ENCODE results near the gene OTUB2.

The OTUB2 gene

DNA sequence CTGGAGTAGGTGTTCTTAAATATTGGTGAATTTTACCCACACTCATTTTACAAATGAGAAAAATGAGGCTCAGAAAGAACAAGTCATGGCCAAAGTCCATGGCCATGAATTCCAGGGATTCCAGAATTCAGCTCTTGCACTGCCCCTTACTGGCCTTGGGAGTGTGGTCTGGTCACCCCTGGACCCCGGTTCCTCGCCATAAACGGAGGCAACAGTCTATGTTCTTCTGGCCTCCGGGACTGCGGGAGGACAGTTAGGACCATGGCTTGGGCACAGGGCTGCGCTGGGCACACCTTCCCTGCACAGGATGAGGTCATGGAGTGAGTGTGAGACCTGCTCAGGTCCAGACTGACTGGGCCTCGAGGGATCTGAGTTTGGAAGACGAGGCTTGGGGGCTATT, 22.1 kb upstream of the OTUB2 start:
- TF ChIP-seq, protein P1, sequence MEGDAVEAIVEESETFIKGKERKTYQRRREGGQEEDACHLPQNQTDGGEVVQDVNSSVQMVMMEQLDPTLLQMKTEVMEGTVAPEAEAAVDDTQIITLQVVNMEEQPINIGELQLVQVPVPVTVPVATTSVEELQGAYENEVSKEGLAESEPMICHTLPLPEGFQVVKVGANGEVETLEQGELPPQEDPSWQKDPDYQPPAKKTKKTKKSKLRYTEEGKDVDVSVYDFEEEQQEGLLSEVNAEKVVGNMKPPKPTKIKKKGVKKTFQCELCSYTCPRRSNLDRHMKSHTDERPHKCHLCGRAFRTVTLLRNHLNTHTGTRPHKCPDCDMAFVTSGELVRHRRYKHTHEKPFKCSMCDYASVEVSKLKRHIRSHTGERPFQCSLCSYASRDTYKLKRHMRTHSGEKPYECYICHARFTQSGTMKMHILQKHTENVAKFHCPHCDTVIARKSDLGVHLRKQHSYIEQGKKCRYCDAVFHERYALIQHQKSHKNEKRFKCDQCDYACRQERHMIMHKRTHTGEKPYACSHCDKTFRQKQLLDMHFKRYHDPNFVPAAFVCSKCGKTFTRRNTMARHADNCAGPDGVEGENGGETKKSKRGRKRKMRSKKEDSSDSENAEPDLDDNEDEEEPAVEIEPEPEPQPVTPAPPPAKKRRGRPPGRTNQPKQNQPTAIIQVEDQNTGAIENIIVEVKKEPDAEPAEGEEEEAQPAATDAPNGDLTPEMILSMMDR (IDR thresholded peaks at IDR 0.05), result no peak

DNA sequence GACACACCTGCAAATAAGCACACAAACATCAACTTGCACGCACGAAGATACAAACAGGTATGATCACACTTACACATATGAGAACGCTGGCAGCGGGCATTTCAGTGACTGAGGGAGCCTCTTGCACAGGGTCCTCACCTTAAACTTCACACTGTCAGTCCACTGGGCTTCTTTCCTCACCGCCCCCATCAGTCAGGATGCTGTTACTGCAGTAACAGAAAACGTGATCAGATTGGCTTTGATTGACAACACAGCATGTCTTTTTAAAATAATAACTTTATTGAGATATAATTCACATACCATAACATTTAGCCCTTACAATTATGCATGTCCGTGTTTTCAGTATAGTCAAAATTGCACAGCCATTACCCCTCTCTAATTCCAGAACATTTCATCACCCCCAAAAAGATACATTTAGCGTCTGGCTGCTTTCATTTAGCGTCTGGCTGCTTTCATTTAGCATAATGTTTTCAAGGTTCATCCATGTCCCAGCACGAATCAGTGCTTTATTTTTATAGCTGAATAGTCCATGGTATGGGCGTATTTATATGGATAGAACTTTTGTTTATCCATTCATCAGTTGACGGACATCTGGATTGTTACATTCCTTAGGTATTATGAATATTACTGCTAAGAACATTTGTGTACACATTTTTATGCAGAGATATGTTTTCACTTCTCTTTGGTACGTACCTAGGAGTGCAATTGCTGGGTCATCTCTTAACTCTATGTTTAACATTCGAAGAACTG, 20.6 kb upstream of the OTUB2 start:
- TF ChIP-seq, protein P1 (IDR thresholded peaks at IDR 0.05), result peak; percentile 45

- TF ChIP-seq, protein P1 (IDR thresholded peaks at IDR 0.05), result no peak
Measured at GRCh38 chr14:94008234-94008633, 17.9 kb upstream of the OTUB2 start.

DNA sequence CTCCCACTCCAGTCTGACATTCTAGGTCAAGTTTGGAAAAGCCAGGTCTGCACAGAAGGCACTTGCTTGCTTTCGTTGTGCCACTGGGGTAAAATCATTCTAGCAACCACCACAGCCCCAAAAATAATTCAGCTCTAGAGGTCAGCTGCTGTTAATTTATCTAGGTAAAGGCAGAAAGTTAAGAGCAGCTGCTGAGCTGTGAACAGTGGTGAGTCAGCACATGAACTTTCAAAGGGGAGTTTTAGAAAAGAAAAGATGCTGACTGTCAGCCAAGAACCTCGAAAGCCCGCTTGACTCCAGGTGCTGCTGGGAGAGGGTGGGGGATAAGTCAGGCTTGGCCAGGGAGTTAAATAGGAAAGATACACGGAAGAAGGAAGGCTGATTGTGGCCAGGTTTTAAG, 16.4 kb upstream of the OTUB2 start:
- TF ChIP-seq, protein P1 (IDR thresholded peaks at IDR 0.05), result no peak

DNA sequence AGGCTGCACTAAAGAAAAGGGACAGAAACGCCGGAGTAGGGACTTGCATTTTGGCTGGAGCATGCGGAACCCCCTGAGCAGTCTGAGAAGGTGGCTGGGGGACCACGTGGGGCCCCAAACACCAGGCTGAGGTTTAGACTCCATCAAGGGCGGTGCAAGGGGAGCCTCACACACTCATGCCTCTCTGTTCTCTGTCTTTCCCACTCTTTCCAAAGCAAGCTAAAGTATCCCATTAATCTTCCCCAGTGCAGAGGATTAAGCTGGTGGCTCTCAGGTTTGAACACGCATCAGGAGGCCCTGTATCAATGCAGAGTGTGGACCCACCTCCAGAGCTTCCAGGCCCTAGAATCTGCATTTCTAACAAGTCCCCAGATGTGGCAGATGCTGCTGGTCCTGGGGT, 15.5 kb upstream of the OTUB2 start:
- TF ChIP-seq, protein P1 (IDR thresholded peaks at IDR 0.05), result no peak

DNA sequence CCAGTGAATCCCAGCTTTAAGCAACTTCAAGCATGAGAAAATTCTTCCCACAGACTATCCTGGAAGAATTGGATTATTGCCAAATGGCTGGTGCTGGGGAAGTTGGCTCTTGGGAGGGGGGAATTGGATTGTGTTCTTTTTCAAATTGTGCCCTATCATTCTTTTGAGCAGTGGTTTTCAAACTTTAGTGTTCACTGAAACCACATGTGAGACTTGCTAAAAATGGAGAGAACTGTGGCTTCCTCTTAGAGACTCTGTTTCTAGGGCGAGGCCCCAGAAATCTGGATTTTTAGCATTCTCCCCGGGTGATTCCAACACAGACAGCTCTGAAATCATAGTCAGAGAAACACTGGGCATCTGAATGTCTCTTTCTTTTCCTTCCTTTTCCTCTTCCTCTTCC, 14.3 kb upstream of the OTUB2 start:
- TF ChIP-seq, protein P1 (IDR thresholded peaks at IDR 0.05), result no peak

DNA sequence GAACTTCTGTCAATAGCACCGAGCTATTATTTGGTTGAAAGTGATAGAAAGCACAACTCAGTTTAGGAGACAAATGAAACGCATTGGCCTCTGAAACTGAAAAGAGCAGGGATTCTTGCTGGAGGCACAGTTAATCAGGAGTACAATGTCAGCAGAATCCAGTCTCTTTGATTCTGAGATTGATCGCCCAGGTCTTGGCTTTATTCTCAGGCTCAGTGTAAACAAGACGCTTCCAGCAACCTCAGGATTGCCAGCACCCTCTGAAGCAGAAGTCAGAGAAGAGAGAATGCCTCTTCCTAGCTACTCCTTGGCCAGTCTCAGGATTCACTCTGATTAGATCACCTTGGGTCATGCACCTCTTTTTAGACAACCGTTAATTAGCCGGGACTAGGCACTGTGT, 11.8 kb upstream of the OTUB2 start:
- TF ChIP-seq, protein P1 (IDR thresholded peaks at IDR 0.05), result no peak

DNA sequence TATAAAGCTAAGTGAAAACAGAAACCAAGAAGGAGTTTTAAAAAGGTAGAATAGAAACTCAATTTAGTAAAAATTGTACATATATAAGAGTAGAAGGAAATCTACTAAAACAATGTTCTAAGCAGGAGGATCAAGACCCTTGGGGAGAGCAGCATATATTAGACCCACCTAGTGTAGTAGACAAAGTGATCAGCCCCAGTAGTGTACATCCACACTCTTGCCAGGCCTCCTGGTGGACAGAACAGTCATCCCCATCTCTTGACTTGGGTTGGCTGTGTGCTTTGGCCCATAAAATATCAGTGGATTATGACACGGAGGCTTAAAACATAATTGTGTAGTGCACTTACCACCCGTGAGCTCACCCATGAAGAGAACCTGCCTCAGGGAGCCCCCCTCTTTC, 10.9 kb upstream of the OTUB2 start:
- TF ChIP-seq, protein P1 (IDR thresholded peaks at IDR 0.05), result no peak
